SU-DHL-6 (cell line): ENCODE results near the gene SYNDIG1.

ENCODE experiments used
- CTCF ChIP-seq: fragments of 200-600 bp; sonication (generic); IDR thresholded peaks from one replicate; pipeline ENCODE4 v1.5.1; 2017; ENCODE audit warnings: antibody characterized with exemption, mild to moderate bottlenecking, low read length, moderate library complexity; ENCODE audit not compliant: insufficient read depth, poor library complexity, severe bottlenecking
- EZH2phosphoT487 ChIP-seq: fragments of 200-600 bp; sonication (generic), shearing (Covaris generic); conservative IDR thresholded peaks from 2 replicates; pipeline ENCODE4 v1.6.1; 2018; ENCODE audit warnings: mild to moderate bottlenecking, antibody characterized with exemption, low read length, moderate library complexity, mixed read lengths

- TF ChIP-seq CTCF (no peak), EZH2phosphoT487 (no peak)
Observed at GRCh38 chr20:24658920-24659660, 189.7 kb downstream of the SYNDIG1 start.
